GM23248 (cell line): ENCODE measurements around the gene STARD10. TPM values are rescaled to one million over a fixed set of nuclear protein-coding genes. Genes with fewer than 3 reads are reported as not detected.

ENCODE experiments used
- DNase-seq: peaks from one replicate; pipeline ENCODE4 v3.0.0-alpha.2; 2015
- H2AFZ ChIP-seq: fragments of 200-600 bp; sonication (generic); 2 replicates; pipeline ENCODE4 v1.6.1; 2016; ENCODE audit warnings: antibody characterized with exemption
- H3F3A ChIP-seq: fragments of 200-600 bp; sonication (generic); 2 replicates; pipeline ENCODE4 v1.6.1; 2016; ENCODE audit warnings: mild to moderate bottlenecking, antibody characterized with exemption, mixed run types; ENCODE audit not compliant: insufficient read depth
- H3K27ac ChIP-seq: fragments of 200-600 bp; sonication (generic); 2 replicates; pipeline ENCODE4 v1.5.1; 2016; ENCODE audit warnings: mild to moderate bottlenecking
- H3K27me3 ChIP-seq: fragments of 200-600 bp; sonication (generic); replicated peaks from 2 replicates; pipeline ENCODE4 v1.6.1; 2016; ENCODE audit warnings: mild to moderate bottlenecking; ENCODE audit not compliant: insufficient read depth
- H3K36me3 ChIP-seq: fragments of 200-600 bp; sonication (generic); 2 replicates; pipeline ENCODE4 v1.6.1; 2016; ENCODE audit warnings: low read depth, mild to moderate bottlenecking
- H3K4me1 ChIP-seq: fragments of 200-600 bp; sonication (generic); 2 replicates; pipeline ENCODE4 v1.6.1; 2016; ENCODE audit warnings: mild to moderate bottlenecking; ENCODE audit not compliant: insufficient read depth
- H3K4me2 ChIP-seq: fragments of 200-600 bp; sonication (generic); one replicate; pipeline ENCODE4 v1.6.1; 2016; ENCODE audit warnings: mild to moderate bottlenecking; ENCODE audit not compliant: unreplicated experiment
- H3K4me3 ChIP-seq: fragments of 200-600 bp; sonication (generic); 2 replicates; pipeline ENCODE4 v1.5.1; 2016; ENCODE audit warnings: mild to moderate bottlenecking
- H3K79me2 ChIP-seq: fragments of 200-600 bp; sonication (generic); 2 replicates; pipeline ENCODE4 v1.6.1; 2016; ENCODE audit warnings: mild to moderate bottlenecking; ENCODE audit not compliant: insufficient read depth
- H3K9ac ChIP-seq: fragments of 200-600 bp; sonication (generic); 2 replicates; pipeline ENCODE4 v1.6.1; 2016; ENCODE audit warnings: mild to moderate bottlenecking
- H3K9me2 ChIP-seq: fragments of 200-600 bp; sonication (generic); 2 replicates; pipeline ENCODE4 v1.6.1; 2016; ENCODE audit warnings: mixed run types, mild to moderate bottlenecking, moderate library complexity; ENCODE audit not compliant: insufficient read depth
- H3K9me3 ChIP-seq: fragments of 200-600 bp; sonication (generic); one replicate; pipeline ENCODE4 v1.6.1; 2017; ENCODE audit warnings: low read depth
- H4K20me1 ChIP-seq: fragments of 200-600 bp; sonication (generic); 2 replicates; pipeline ENCODE4 v1.6.0; 2016; ENCODE audit not compliant: insufficient read depth
- EZH2 ChIP-seq: fragments of 200-600 bp; sonication (generic); IDR thresholded peaks from 2 replicates; pipeline ENCODE4 v1.6.1; 2018; ENCODE audit warnings: antibody characterized with exemption, mild to moderate bottlenecking; ENCODE audit not compliant: insufficient read depth, poor library complexity, severe bottlenecking
- EZH2phosphoT487 ChIP-seq: fragments of 200-600 bp; sonication (generic); IDR thresholded peaks from 2 replicates; pipeline ENCODE4 v1.6.1; 2018; ENCODE audit warnings: antibody characterized with exemption, moderate library complexity, mild to moderate bottlenecking, low read depth; ENCODE audit not compliant: insufficient read depth
- WGBS, 2 experiments: methylation state at CpG; one replicate each; pipeline ENCODE4 v1.1.6; 2015 to 2017; ENCODE audit warnings: low lambda C conversion rate in 2 of 2, low coverage in 1 of 2; ENCODE audit errors: missing lambda C conversion rate in 2 of 2; 5-methylcytosine and 5-hydroxymethylcytosine counted together
- in situ Hi-C: fragments of 300-500 bp; cut with MboI; formaldehyde crosslinking; loops from 2 replicates; pipeline ENCODE4 v1.15.0; 2020
- polyA plus RNA-seq: library from polyadenylated mRNA; unstranded; fragments of >200 nt; fragmentation: Nextera tagmentation; extraction: Ambion mirVana; gene quantifications from 2 replicates; pipeline ENCODE4 v1.2.1, GENCODE V29; 2016
- total RNA-seq: library from RNA; depleted of rRNA; stranded (reverse); fragments of >200 nt; shearing (Covaris generic); gene quantifications from 2 replicates; pipeline ENCODE4 v1.2.3, GENCODE V29; 2014

Gene STARD10
- total and polyA plus RNA-seq, 2 experiments from 2014 or later = 6.6 to 14.7 TPM

DNA sequence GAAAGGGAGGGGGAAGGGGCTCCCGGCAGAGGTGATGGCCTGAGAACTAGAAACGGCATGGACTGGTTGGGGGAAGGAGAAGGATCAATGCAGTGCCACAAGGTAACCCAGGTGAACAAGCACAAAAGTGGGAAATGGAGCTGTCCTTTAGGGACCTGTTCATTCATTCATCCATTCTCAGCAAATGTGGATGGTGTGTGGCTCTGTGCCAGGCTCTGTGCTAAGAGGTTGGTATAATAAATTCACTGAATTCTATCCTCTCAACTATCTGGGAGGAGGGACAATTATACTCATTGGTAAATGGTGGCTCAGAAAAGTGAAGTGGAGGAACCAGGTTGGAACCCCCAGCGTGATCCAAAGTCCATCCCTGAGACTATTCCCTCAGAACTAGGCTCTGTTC is 23.0 kb downstream of the STARD10 start:
- no peak overlapping the region for H3K4me3 ChIP-seq
- no peak overlapping the region for H2AFZ ChIP-seq
- H3K36me3 ChIP-seq = no peaks in the 10 kb centered on the region
- TF ChIP-seq EZH2phosphoT487 = no peak
- no peak for TF ChIP-seq EZH2
- H3K4me2 ChIP-seq = no peak overlapping the region
- in situ Hi-C loops = no loop called here
- H3K27me3 ChIP-seq = no peaks in the 10 kb centered on the region
- H3K4me1 ChIP-seq = peaks cover 16% of the 10 kb centered on the region
- H3K9me2 ChIP-seq = no peaks in the 10 kb centered on the region
- whole genome bisulfite sequencing, 2 experiments = 93 to 94% methylated on average over 3 of the region's 3 CpGs
- no peak for DNase-seq
- peaks cover 13% of the 10 kb centered on the region for H3F3A ChIP-seq
- H3K9ac ChIP-seq = no peak overlapping the region
- H3K27ac ChIP-seq = no peak overlapping the region
- H4K20me1 ChIP-seq = no peaks in the 10 kb centered on the region
- H3K79me2 ChIP-seq = no peaks in the 10 kb centered on the region
- no peaks in the 10 kb centered on the region for H3K9me3 ChIP-seq

- Histone ChIP-seq H3K4me3 (no peak overlapping the region), H3K36me3 (no peaks in the 10 kb centered on the region), H3K27ac (no peak overlapping the region), H4K20me1 (no peaks in the 10 kb centered on the region), H3K4me2 (no peak overlapping the region), H3K9me2 (no peaks in the 10 kb centered on the region), H3K79me2 (no peaks in the 10 kb centered on the region), H3K9ac (no peak overlapping the region), H3K4me1 (peaks cover 16% of the 10 kb centered on the region), H3K27me3 (no peaks in the 10 kb centered on the region), H2AFZ (no peak overlapping the region), H3K9me3 (no peaks in the 10 kb centered on the region), H3F3A (peaks cover 13% of the 10 kb centered on the region)
- DNase-seq = no peak
- TF ChIP-seq EZH2 = no peak
- no peak for TF ChIP-seq EZH2phosphoT487
- in situ Hi-C loops = no loop called here
- 88 to 91% methylated on average over 4 of the region's 4 CpGs for WGBS, 2 experiments
Measured at GRCh38 chr11:72769680-72770079, 24.2 kb downstream of the STARD10 start.

DNA sequence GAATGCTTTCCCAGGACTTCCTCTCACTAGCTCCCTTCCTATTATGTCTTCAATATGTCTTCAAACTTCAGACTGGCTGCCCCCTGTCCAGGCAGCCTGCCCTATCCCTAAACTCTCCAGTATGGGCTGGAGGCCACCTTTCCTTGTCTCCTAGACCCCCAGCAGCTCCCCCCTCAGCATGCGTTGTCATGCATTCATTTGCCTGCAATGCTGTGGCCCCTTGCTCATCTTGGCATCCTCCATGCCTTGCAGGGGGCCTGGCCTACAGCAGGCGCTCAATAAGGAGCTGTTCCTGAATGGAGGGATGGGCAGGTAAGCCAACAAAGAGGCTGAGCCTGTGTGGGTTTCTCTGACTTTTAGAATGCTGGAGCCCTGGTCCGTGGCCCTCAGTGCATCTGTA is 25.3 kb downstream of the STARD10 start:
- no peak overlapping the region for H2AFZ ChIP-seq
- H3K4me3 ChIP-seq = no peak overlapping the region
- peaks cover 12% of the 10 kb centered on the region for H3K4me1 ChIP-seq
- no peak for DNase-seq
- 94 to 95% methylated on average over 3 of the region's 3 CpGs for WGBS, 2 experiments
- peaks cover 8% of the 10 kb centered on the region for H3F3A ChIP-seq
- no peaks in the 10 kb centered on the region for H3K9me3 ChIP-seq
- H4K20me1 ChIP-seq = no peaks in the 10 kb centered on the region
- H3K9ac ChIP-seq = no peak overlapping the region
- H3K9me2 ChIP-seq = no peaks in the 10 kb centered on the region
- H3K79me2 ChIP-seq = no peaks in the 10 kb centered on the region
- H3K27ac ChIP-seq = no peak overlapping the region
- H3K36me3 ChIP-seq = no peaks in the 10 kb centered on the region
- no peaks in the 10 kb centered on the region for H3K27me3 ChIP-seq
- TF ChIP-seq EZH2phosphoT487 (no peak), EZH2 (no peak)
- H3K4me2 ChIP-seq = no peak overlapping the region
- in situ Hi-C loops = no loop called here

DNA sequence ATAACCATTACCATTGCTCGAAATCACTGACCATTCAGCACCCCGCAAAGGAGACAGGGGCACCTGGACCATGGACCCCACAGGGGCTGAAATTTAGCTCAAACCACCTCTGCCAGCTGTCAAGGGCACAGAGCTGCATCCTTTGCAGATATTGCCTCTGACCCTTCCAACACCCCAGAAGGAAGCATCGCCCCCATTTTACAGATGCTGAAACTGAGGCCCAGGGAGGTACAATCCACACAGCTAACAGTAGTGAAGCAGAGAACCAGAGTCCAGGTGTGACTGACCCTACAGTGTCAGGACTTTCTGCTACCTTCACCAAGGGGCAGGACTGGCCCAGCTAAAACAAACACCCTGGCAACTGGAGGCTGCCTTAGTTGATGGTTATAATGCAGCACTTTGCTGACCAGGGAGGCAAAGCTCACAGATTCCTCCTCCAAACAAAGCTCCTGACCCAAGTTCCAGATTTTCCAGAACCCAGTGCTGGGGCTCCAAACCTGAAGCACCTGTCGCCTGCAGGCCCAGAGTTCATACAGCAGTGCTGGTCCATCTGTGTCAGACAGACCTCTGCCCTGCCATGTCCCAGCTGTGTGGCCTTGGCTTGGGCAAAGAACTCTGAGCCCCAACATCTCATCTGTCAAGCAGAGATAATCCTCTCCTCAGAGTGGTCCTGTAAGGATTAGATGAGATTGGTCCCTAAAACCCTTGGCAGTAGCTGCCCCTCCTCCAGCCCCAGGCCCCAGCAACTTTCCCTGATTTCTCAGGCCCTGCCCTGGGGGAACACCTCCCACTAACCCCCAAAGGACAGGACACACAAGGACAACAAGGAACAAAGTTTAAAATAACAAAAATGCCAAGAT is 26.4 kb downstream of the STARD10 start:
- no peak for DNase-seq
- Histone ChIP-seq H4K20me1 (no peaks in the 10 kb centered on the region), H3F3A (no peaks in the 10 kb centered on the region), H3K27ac (no peak overlapping the region), H3K4me3 (no peak overlapping the region), H3K9me2 (no peaks in the 10 kb centered on the region), H3K27me3 (no peaks in the 10 kb centered on the region), H3K9me3 (no peaks in the 10 kb centered on the region), H3K4me2 (no peak overlapping the region), H3K9ac (no peak overlapping the region), H3K36me3 (no peaks in the 10 kb centered on the region), H3K79me2 (no peaks in the 10 kb centered on the region), H3K4me1 (peaks cover 3% of the 10 kb centered on the region; the same call in 1 of the 2 replicates), H2AFZ (no peak overlapping the region)
- no peak for TF ChIP-seq EZH2
- WGBS, 2 experiments = 89 to 92% methylated on average over 4 of the region's 4 CpGs
- in situ Hi-C loops = no loop called here
